IgD-negative memory B cell (primary cell): Measurements from ENCODE around the gene TIMM17B. TPM values are rescaled to one million over a fixed set of nuclear protein-coding genes. Genes with fewer than 3 reads are reported as not detected.
"Not testable (repeated sequence)": the region's sequence is repeated elsewhere in the genome, so short reads cannot be mapped to it uniquely, and the experiment has no call there.

Experiments
- H3K27ac Mint-ChIP-seq, 3 donors: one replicate each; pipeline ENCODE4 v1.8.0; 2020 to 2022; ENCODE audit warnings: mild to moderate bottlenecking in 3 of 3, mixed read lengths in 3 of 3, moderate library complexity in 1 of 3
- H3K27me3 Mint-ChIP-seq: one replicate; pipeline ENCODE4 v1.8.0; 2021; ENCODE audit warnings: mixed read lengths
- H3K36me3 Mint-ChIP-seq: one replicate; pipeline ENCODE4 v1.8.0; 2020; ENCODE audit warnings: mild to moderate bottlenecking, mixed read lengths
- H3K4me1 Mint-ChIP-seq, 3 donors: one replicate each; pipeline ENCODE4 v1.8.0; 2020 to 2022; ENCODE audit warnings: mixed read lengths in 3 of 3, mild to moderate bottlenecking in 1 of 3
- H3K4me3 Mint-ChIP-seq, 4 donors: one replicate each; pipeline ENCODE4 v1.8.0; 2020 to 2022; ENCODE audit warnings: mild to moderate bottlenecking in 4 of 4, mixed read lengths in 4 of 4, moderate library complexity in 3 of 4
- H3K9me3 Mint-ChIP-seq, 3 donors: one replicate each; pipeline ENCODE4 v1.8.0; 2020 to 2021; ENCODE audit warnings: mixed read lengths in 3 of 3, mild to moderate bottlenecking in 1 of 3
- polyA plus RNA-seq: library from polyadenylated mRNA; unstranded; fragments of 300-500 nt; fragmentation: Illumina TruSeq; gene quantifications from one replicate; pipeline ENCODE4 v1.2.3, GENCODE V29; 2021

Gene TIMM17B
- polyA plus RNA-seq, 1 donor from 2014 or later: 90.3 TPM

- peaks cover 0 to 15% (median 6%) of the 10 kb centered on the region in 3 donors for H3K4me1 Mint-ChIP-seq
Measured at GRCh38 chrX:48894891-48895290, 2.7 kb downstream of the TIMM17B start.

GRCh38 chrX:48893556-48894348 lies 3.8 kb downstream of the TIMM17B start:
- Mint-ChIP-seq H3K4me1 (peaks cover 0 to 13% (median 6%) of the 10 kb centered on the region in 3 donors), H3K27me3 (peaks cover 1% of the 10 kb centered on the region), H3K4me3 (peak overlapping the region in 1 of 4 donors; percentile 65), H3K36me3 (no peaks in the 10 kb centered on the region), H3K27ac (peak overlapping the region in 1 of 3 donors; percentile 78), H3K9me3 (no peaks in the 10 kb centered on the region)

More at GRCh38 chrX:48894891-48895290, 2.7 kb downstream of the TIMM17B start:
- no peaks in the 10 kb centered on the region for H3K9me3 Mint-ChIP-seq
- peaks cover 1% of the 10 kb centered on the region for H3K27me3 Mint-ChIP-seq
- H3K4me3 Mint-ChIP-seq: peak overlapping the region in 1 of 4 donors; percentile 65
- no peaks in the 10 kb centered on the region for H3K36me3 Mint-ChIP-seq
- H3K27ac Mint-ChIP-seq: peak overlapping the region in 1 of 3 donors; percentile 68

DNA sequence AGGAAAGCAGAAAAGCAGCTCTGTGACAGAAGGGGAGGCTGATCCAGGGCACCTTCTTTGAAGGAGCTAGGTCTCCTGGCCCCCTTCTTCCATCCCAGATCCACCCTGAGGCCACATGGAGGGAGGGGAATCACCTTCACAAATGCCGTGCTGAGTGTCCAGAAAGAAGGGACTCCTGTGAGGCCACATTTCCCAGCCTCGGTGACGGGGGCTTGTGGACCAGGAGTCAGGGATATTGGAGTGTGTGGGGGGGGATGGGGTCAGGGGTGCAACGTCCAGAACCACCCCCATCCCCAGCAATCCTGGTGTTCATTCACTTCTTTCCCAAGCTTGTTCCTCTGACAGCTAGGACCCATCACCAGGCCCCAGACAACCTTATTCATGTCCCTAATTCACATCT lies 4.7 kb downstream of the TIMM17B start:
- Mint-ChIP-seq H3K4me1 (peaks cover 0 to 10% (median 6%) of the 10 kb centered on the region in 3 donors), H3K27me3 (peaks cover 1% of the 10 kb centered on the region), H3K36me3 (no peaks in the 10 kb centered on the region), H3K9me3 (no peaks in the 10 kb centered on the region), H3K27ac (no peak overlapping the region), H3K4me3 (peak overlapping the region in 2 of 4 donors; percentile 21 to 47)

GRCh38 chrX:48891402-48892288 lies 5.9 kb downstream of the TIMM17B start:
- peaks cover 0 to 6% (median 5%) of the 10 kb centered on the region in 3 donors for H3K4me1 Mint-ChIP-seq
- peak overlapping the region; percentile 82 to 91 (median 88) for H3K4me3 Mint-ChIP-seq
- peaks cover 1% of the 10 kb centered on the region for H3K27me3 Mint-ChIP-seq
- H3K27ac Mint-ChIP-seq: peak overlapping the region; percentile 59 to 83 (median 81)
- H3K9me3 Mint-ChIP-seq: no peaks in the 10 kb centered on the region
- H3K36me3 Mint-ChIP-seq: no peaks in the 10 kb centered on the region

GRCh38 chrX:48890934-48891401 lies 6.6 kb downstream of the TIMM17B start:
- Mint-ChIP-seq H3K4me1 (peaks cover 0 to 4% (median 2%) of the 10 kb centered on the region in 3 donors), H3K36me3 (no peaks in the 10 kb centered on the region), H3K9me3 (no peaks in the 10 kb centered on the region), H3K27me3 (peaks cover 1% of the 10 kb centered on the region), H3K4me3 (peak overlapping the region; percentile 86 to 91 (median 88)), H3K27ac (peak overlapping the region; percentile 59 to 81 (median 64))

GRCh38 chrX:48890296-48890925 lies 7.2 kb downstream of the TIMM17B start:
- peak overlapping the region; percentile 59 to 81 (median 64) for H3K27ac Mint-ChIP-seq
- peaks cover 1% of the 10 kb centered on the region for H3K27me3 Mint-ChIP-seq
- H3K9me3 Mint-ChIP-seq: no peaks in the 10 kb centered on the region
- H3K4me1 Mint-ChIP-seq: peaks cover 0 to 4% (median 2%) of the 10 kb centered on the region in 3 donors
- H3K4me3 Mint-ChIP-seq: peak overlapping the region; percentile 86 to 91 (median 88)
- H3K36me3 Mint-ChIP-seq: no peaks in the 10 kb centered on the region

- not testable (repeated sequence) for H3K9me3 Mint-ChIP-seq, H3K4me3 Mint-ChIP-seq, H3K36me3 Mint-ChIP-seq, H3K27me3 Mint-ChIP-seq, H3K4me1 Mint-ChIP-seq
- peak overlapping the region in 1 of 3 donors; percentile 35 for H3K27ac Mint-ChIP-seq
Measured at GRCh38 chrX:48886586-48886985, 11.0 kb downstream of the TIMM17B start.

GRCh38 chrX:48883729-48884128 lies 13.8 kb downstream of the TIMM17B start:
- Mint-ChIP-seq H3K27ac (no peak overlapping the region), H3K27me3 (no peaks in the 10 kb centered on the region), H3K36me3 (no peaks in the 10 kb centered on the region), H3K4me3 (no peak overlapping the region), H3K4me1 (peaks cover 0 to 2% (median 0%) of the 10 kb centered on the region in 3 donors), H3K9me3 (peaks cover 0 to 2% (median 0%) of the 10 kb centered on the region in 3 donors)

DNA sequence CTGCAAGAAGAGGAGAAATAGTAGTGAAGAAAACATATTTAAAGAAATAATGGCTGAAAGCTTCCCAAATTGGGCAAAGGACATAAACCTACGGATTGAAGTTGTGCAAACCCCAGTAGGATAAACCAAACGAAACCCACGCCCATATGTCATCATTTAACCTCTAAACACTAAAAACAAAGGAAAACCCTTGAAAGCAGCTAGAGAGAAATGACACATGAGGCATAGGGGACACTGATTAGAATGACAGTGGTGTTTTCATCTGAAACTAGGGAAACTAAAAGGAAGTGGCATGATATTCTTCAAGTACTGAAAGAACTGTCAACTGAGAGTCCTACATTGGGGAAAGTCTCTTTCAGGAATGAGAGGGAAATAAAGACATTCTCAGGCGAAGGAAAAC lies 20.6 kb downstream of the TIMM17B start:
- not testable (repeated sequence) for H3K4me3 Mint-ChIP-seq

GRCh38 chrX:48872017-48872416 lies 25.6 kb downstream of the TIMM17B start:
- H3K27ac Mint-ChIP-seq, H3K36me3 Mint-ChIP-seq, H3K27me3 Mint-ChIP-seq, H3K4me3 Mint-ChIP-seq, H3K9me3 Mint-ChIP-seq, H3K4me1 Mint-ChIP-seq: not testable (repeated sequence)

More for the DNA sequence above, 20.6 kb downstream of the TIMM17B start:
- H3K9me3 Mint-ChIP-seq, H3K36me3 Mint-ChIP-seq, H3K27me3 Mint-ChIP-seq, H3K4me1 Mint-ChIP-seq, H3K27ac Mint-ChIP-seq: not testable (repeated sequence)

GRCh38 chrX:48864210-48864609 lies 33.4 kb downstream of the TIMM17B start:
- Mint-ChIP-seq H3K36me3 (no peaks in the 10 kb centered on the region), H3K4me1 (no peaks in the 10 kb centered on the region), H3K9me3 (no peaks in the 10 kb centered on the region), H3K4me3 (no peak overlapping the region), H3K27ac (no peak overlapping the region), H3K27me3 (peaks cover 12% of the 10 kb centered on the region)

- H3K36me3 Mint-ChIP-seq: peaks cover 2% of the 10 kb centered on the region
- H3K27ac Mint-ChIP-seq: no peak overlapping the region
- H3K9me3 Mint-ChIP-seq: peaks cover 0 to 10% (median 0%) of the 10 kb centered on the region in 3 donors
- H3K27me3 Mint-ChIP-seq: peaks cover 2% of the 10 kb centered on the region
- peak overlapping the region in 1 of 4 donors; percentile 16 for H3K4me3 Mint-ChIP-seq
- H3K4me1 Mint-ChIP-seq: peaks cover 0 to 4% (median 2%) of the 10 kb centered on the region in 3 donors
Measured at GRCh38 chrX:48854898-48855297, 42.7 kb downstream of the TIMM17B start.

DNA sequence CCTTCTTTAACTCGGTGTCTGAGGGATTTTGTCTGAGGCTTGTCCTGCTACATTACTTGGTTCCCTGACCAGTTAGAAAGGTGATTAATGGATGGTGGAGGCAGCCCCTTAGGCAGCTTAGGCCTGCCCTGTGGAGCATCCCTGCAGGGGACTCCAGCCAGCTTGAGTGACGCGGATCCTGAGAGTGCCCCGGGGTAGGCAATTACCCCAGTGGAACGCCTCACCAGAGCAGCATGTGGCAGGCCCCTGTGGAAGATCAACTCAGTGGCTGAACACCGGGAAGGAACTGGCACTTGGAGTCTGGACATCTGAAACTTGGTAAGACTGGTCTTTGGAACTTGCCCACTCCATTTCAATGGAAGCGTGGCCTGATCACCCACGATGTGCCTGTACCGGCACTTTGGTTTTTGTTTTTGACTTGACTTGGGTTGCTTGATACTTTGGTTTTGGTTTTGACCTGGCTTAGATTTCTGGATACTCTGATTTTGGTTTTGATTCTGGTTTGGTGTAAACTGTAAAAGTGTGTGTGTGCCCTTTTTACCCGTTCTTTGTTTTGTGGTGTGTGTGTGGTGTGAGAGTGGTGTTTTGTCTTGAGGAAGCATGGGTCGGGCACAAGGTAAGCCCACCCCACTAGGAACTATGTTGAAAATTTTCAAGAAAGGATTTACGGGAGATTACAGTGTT lies 43.3 kb downstream of the TIMM17B start:
- not testable (repeated sequence) for H3K4me1 Mint-ChIP-seq, H3K36me3 Mint-ChIP-seq, H3K27ac Mint-ChIP-seq, H3K27me3 Mint-ChIP-seq, H3K4me3 Mint-ChIP-seq
- H3K9me3 Mint-ChIP-seq: peaks cover 0 to 10% (median 0%) of the 10 kb centered on the region in 3 donors

GRCh38 chrX:48853494-48853893 lies 44.1 kb downstream of the TIMM17B start:
- not testable (repeated sequence) for H3K4me1 Mint-ChIP-seq, H3K27ac Mint-ChIP-seq, H3K36me3 Mint-ChIP-seq, H3K4me3 Mint-ChIP-seq, H3K27me3 Mint-ChIP-seq
- H3K9me3 Mint-ChIP-seq: peaks cover 0 to 10% (median 0%) of the 10 kb centered on the region in 3 donors
